GM19099 (cell line): ENCODE data around the gene INPPL1.

Experiments
- POLR2A ChIP-seq: IDR thresholded peaks from 3 replicates; pipeline ENCODE4 v1.6.1; 2011; ENCODE audit warnings: low read depth; ENCODE audit not compliant: insufficient read length; ENCODE audit errors: extremely low read depth

The INPPL1 gene

GRCh38 chr11:72245263-72245816, 20.8 kb downstream of the INPPL1 start:
- TF ChIP-seq POLR2A, result no peak

DNA sequence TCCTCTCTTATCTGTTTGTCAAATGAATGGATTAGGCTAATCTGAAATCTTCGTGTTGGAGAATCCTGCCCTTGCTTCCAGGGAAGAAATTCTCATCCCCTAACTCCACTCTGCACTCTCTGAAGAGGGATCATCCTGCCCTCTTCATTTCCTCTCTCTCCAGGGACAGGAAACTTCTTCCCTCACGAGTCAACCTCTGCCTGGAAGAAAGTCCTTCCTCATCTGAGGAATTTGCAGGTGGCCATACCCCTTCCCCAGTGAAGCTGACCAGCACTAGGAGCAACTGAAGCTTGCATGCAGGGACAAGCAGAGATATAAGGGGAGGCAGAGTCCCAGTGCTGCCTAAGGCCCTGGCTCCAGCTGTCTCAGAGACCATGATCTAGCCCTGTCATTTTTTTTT, 23.0 kb downstream of the INPPL1 start:
- TF ChIP-seq POLR2A, result no peak

GRCh38 chr11:72249961-72250360, 25.4 kb downstream of the INPPL1 start:
- TF ChIP-seq POLR2A, result no peak

GRCh38 chr11:72250661-72251464, 26.3 kb downstream of the INPPL1 start:
- no peak for TF ChIP-seq POLR2A

DNA sequence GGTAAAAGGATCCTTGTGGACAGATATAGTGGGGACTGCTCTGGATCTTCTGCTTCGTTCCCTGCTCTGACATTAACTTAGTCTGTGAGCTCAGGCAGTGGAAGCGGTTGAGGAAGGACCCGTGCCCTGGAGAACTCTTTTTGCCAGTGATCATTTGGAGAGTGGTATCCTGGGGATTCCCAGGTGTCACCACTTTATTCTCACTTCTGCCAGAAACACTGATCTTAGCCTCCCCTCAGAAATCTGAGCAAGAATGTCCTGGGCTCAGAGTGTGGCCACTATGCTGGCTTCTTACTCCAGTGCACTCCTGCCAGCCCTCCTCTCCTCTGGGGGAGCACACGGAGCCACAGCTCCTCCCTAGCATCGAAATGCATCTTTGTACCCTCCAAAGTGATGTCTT, 27.0 kb downstream of the INPPL1 start:
- no peak for TF ChIP-seq POLR2A

DNA sequence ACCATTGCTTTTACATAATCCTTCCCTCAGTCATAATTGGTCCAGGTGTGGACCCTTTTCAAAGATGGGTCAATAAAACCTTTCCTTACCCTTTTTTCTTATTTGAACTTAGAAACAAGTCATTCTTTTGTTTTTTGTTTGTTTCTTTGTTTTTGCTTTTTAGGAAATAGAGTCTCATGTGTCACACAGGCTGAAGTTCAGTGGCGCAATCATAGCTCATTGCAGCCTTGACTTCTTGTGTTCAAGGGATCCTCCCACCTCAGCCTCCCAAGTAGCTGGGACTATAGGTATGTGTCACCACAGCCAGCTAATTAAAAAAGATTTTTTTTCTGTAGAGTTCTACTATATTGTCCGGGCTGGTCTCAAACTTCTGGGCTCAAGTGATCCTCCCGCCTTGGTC, 28.8 kb downstream of the INPPL1 start:
- TF ChIP-seq POLR2A, result no peak

GRCh38 chr11:72254299-72254993, 29.9 kb downstream of the INPPL1 start:
- no peak for TF ChIP-seq POLR2A

GRCh38 chr11:72257570-72257969, 33.0 kb downstream of the INPPL1 start:
- TF ChIP-seq POLR2A, result no peak

- TF ChIP-seq POLR2A, result no peak
Observed at GRCh38 chr11:72259490-72259889, 34.9 kb downstream of the INPPL1 start.

GRCh38 chr11:72260574-72260973, 36.0 kb downstream of the INPPL1 start:
- no peak for TF ChIP-seq POLR2A

GRCh38 chr11:72263361-72263760, 38.8 kb downstream of the INPPL1 start:
- TF ChIP-seq POLR2A, result no peak

DNA sequence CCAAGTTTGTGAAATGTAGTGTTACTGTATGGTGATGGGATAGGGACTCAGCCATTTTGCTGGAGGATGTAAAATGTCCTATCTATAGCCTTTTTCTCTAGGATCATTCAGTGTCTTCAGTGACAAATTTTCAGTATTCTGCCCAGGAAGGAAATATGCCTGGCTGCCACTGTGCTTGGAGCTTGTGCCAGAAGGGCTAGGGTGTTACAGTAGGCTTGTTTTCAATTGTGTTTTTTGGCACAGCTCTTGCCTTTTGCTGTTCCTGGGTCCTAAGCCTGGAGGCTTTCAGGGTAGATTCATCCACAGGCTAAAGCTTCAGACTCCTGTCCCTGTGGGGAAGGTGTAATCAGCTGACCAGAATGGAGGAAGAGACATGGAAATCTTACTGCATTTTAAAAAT, 41.4 kb downstream of the INPPL1 start:
- TF ChIP-seq POLR2A, result no peak

DNA sequence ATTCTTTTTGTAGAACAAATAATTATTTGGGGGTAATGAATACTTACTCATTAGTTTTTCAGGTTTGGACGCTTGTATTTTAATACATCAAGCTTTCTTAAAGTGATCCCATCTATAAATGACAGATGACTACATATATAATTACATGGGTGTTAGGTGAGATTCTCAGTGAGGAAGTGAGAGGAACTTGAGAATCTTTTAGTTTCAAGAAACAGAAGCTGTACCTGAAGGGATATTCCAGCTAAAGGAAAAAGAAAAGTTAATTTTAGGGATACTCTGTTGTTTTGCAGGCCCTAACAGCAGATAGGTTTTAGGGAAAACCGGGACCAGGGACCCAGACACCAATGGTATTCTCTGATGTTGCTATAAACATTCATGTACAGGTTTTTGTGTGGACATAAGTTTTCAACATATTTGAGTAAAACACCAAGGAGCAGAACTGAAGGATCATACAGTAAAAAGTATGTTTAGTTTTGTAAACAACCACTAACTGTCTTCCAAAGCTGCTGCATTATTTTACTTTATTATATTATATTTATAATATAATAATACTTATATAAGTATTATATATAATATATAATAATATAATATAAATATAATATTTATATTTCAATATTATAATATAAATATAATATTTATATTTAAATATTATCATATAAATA, 43.5 kb downstream of the INPPL1 start:
- TF ChIP-seq POLR2A, result no peak

DNA sequence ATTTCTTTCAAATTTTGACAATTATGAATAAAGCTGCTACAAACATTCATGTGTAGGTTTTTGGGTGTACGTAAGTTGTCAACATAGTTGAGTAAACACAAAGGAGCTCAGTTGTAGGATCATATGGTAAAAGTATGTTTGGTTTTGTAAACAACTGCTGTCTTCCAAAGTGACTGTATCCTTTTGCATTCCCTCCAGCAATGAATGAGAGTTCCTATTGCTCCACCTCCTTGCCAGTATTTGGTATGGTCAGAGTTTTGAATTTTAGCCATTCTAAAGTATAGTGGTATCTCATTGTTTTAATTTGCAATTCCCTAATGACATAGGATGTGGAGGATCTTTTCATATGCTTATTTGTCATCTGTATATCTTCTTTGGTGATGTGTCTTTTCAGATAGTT, 47.4 kb downstream of the INPPL1 start:
- TF ChIP-seq POLR2A, result no peak

DNA sequence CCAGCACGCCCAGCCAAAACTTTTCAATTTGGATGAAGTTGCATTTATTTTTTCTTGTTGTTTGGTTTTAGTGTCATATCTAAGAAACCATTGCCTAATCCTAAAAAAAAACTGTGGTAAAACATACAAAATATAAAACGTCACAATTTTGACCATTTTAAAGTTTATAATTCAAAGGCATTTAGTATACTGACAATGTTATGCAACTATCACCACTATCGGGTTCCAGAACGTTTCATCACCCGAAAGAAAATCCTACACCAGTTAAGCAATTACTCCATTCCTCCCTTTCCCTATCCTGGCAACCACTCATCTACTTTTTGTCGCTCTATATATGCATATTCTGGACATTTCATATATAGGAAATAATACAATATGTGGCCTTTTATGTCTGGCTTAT, 49.9 kb downstream of the INPPL1 start:
- TF ChIP-seq POLR2A, result no peak
